GM23338 (cell line): Measurements from ENCODE around the gene EDN1. TPM values are rescaled to one million over a fixed set of nuclear protein-coding genes. Genes with fewer than 3 reads are reported as not detected.
A peak's percentile ranks its signal among the peaks of the same experiment; 100 is the strongest.

Source experiments
- ATAC-seq: fragments of 200-7000 bp; cut with Tn5 transposase; 3 replicates; pipeline ENCODE4 v1.9.1; 2020
- DNase-seq: peaks from one replicate; pipeline ENCODE4 v3.0.0-alpha.2; 2015; ENCODE audit warnings: low spot score
- H2AFZ ChIP-seq: fragments of 200-600 bp; sonication (generic); 2 replicates; pipeline ENCODE4 v1.8.0; 2016; ENCODE audit warnings: antibody characterized with exemption, mild to moderate bottlenecking, moderate library complexity
- H3F3A ChIP-seq: fragments of 200-600 bp; sonication (generic); replicated peaks from 2 replicates; pipeline ENCODE4 v1.8.0; 2017; ENCODE audit warnings: antibody characterized with exemption, mixed run types, low read depth
- H3K27ac ChIP-seq: fragments of 200-600 bp; sonication (generic); 2 replicates; pipeline ENCODE4 v1.6.1; 2016; ENCODE audit warnings: low read depth
- H3K27me3 ChIP-seq: fragments of 200-600 bp; sonication (generic); 2 replicates; pipeline ENCODE4 v1.8.0; 2016; ENCODE audit warnings: mild to moderate bottlenecking, mixed run types, moderate library complexity; ENCODE audit not compliant: insufficient read depth
- H3K36me3 ChIP-seq: fragments of 200-600 bp; sonication (generic); 2 replicates; pipeline ENCODE4 v1.8.0; 2016; ENCODE audit warnings: mild to moderate bottlenecking; ENCODE audit not compliant: insufficient read depth
- H3K4me1 ChIP-seq: fragments of 200-600 bp; sonication (generic); 2 replicates; pipeline ENCODE4 v1.8.0; 2016; ENCODE audit warnings: mild to moderate bottlenecking, moderate library complexity; ENCODE audit not compliant: insufficient read depth
- H3K4me2 ChIP-seq: fragments of 200-600 bp; sonication (generic); 2 replicates; pipeline ENCODE4 v1.7.1; 2017; ENCODE audit warnings: mixed run types
- H3K4me3 ChIP-seq: fragments of 200-600 bp; sonication (generic); 2 replicates; pipeline ENCODE4 v1.6.1; 2016; ENCODE audit warnings: mixed run types
- H3K79me2 ChIP-seq: fragments of 200-600 bp; sonication (generic); replicated peaks from 2 replicates; pipeline ENCODE4 v1.8.0; 2017; ENCODE audit warnings: mild to moderate bottlenecking; ENCODE audit not compliant: insufficient read depth
- H3K9me2 ChIP-seq: fragments of 200-600 bp; sonication (generic); 2 replicates; pipeline ENCODE4 v1.8.0; 2017; ENCODE audit not compliant: insufficient read depth
- H4K20me1 ChIP-seq: fragments of 200-600 bp; sonication (generic); replicated peaks from 2 replicates; pipeline ENCODE4 v1.8.0; 2017; ENCODE audit warnings: mild to moderate bottlenecking; ENCODE audit not compliant: insufficient read depth
- H3K27ac Mint-ChIP-seq: 2 replicates; pipeline ENCODE4 v1.8.0; 2020; ENCODE audit warnings: inconsistent platforms, mild to moderate bottlenecking, moderate library complexity, mixed read lengths
- H3K27me3 Mint-ChIP-seq: 3 replicates; pipeline ENCODE4 v1.8.0; 2022; ENCODE audit warnings: low read depth, mild to moderate bottlenecking, moderate library complexity, mixed read lengths, inconsistent platforms; ENCODE audit not compliant: insufficient read depth, poor library complexity
- H3K36me3 Mint-ChIP-seq: 3 replicates; pipeline ENCODE4 v1.8.0; 2021; ENCODE audit warnings: low read depth, mild to moderate bottlenecking, inconsistent platforms, moderate library complexity, mixed read lengths
- H3K4me1 Mint-ChIP-seq: 3 replicates; pipeline ENCODE4 v1.8.0; 2020; ENCODE audit warnings: mild to moderate bottlenecking, inconsistent platforms, mixed read lengths
- H3K4me3 Mint-ChIP-seq: 3 replicates; pipeline ENCODE4 v1.8.0; 2021; ENCODE audit warnings: moderate library complexity, mild to moderate bottlenecking, inconsistent platforms, mixed read lengths
- H3K9me3 Mint-ChIP-seq: 3 replicates; pipeline ENCODE4 v1.8.0; 2020; ENCODE audit warnings: moderate library complexity, mild to moderate bottlenecking, inconsistent platforms, mixed read lengths
- EZH2 ChIP-seq: fragments of 200-600 bp; sonication (generic); IDR thresholded peaks from one replicate; pipeline ENCODE4 v1.8.0; 2017; ENCODE audit warnings: antibody characterized with exemption, mild to moderate bottlenecking, low read depth; ENCODE audit not compliant: unreplicated experiment
- EZH2phosphoT487 ChIP-seq: fragments of 200-600 bp; sonication (generic); IDR thresholded peaks from one replicate; pipeline ENCODE4 v1.8.1; 2018; ENCODE audit warnings: antibody characterized with exemption; ENCODE audit not compliant: unreplicated experiment
- JUNB ChIP-seq: IDR thresholded peaks from one replicate; pipeline ENCODE4 v1.6.1; 2016; ENCODE audit warnings: antibody characterized with exemption; ENCODE audit not compliant: unreplicated experiment
- NANOG ChIP-seq: IDR thresholded peaks from 2 replicates; pipeline ENCODE4 v1.6.1; 2016; ENCODE audit warnings: antibody characterized with exemption, borderline replicate concordance
- POLR2AphosphoS5 ChIP-seq: IDR thresholded peaks from 2 replicates; pipeline ENCODE4 v1.6.1; 2016; ENCODE audit warnings: antibody characterized with exemption, low read depth
- STAT1 ChIP-seq: IDR thresholded peaks from one replicate; pipeline ENCODE4 v1.6.1; 2016; ENCODE audit warnings: antibody characterized with exemption; ENCODE audit not compliant: unreplicated experiment
- ZNF114 ChIP-seq: fragments of 250-450 bp; sonication (Bioruptor Pico); IDR thresholded peaks from 2 replicates; pipeline ENCODE4 v1.5.0; 2020; ENCODE audit warnings: mild to moderate bottlenecking, moderate library complexity
- ZNF331 ChIP-seq: fragments of 250-450 bp; sonication (Bioruptor Pico); IDR thresholded peaks from 2 replicates; pipeline ENCODE4 v1.5.0; 2020; ENCODE audit warnings: low read depth, mild to moderate bottlenecking, moderate library complexity
- ZNF462 ChIP-seq: fragments of 250-450 bp; sonication (Bioruptor Pico); IDR thresholded peaks from 2 replicates; pipeline ENCODE4 v1.5.0; 2020; ENCODE audit warnings: mild to moderate bottlenecking, moderate library complexity
- polyA plus RNA-seq: library from polyadenylated mRNA; unstranded; fragments of >200 nt; fragmentation: Nextera tagmentation; extraction: Ambion mirVana; gene quantifications from 2 replicates; pipeline ENCODE4 v1.2.1, GENCODE V29; 2016
- total RNA-seq: library from RNA; depleted of rRNA; stranded (reverse); fragments of >200 nt; shearing (Covaris generic); gene quantifications from 2 replicates; pipeline ENCODE4 v1.2.3, GENCODE V29; 2014

EDN1 gene
- total and polyA plus RNA-seq, 2 experiments from 2014 or later, result 0.80 to 1.2 TPM

DNA sequence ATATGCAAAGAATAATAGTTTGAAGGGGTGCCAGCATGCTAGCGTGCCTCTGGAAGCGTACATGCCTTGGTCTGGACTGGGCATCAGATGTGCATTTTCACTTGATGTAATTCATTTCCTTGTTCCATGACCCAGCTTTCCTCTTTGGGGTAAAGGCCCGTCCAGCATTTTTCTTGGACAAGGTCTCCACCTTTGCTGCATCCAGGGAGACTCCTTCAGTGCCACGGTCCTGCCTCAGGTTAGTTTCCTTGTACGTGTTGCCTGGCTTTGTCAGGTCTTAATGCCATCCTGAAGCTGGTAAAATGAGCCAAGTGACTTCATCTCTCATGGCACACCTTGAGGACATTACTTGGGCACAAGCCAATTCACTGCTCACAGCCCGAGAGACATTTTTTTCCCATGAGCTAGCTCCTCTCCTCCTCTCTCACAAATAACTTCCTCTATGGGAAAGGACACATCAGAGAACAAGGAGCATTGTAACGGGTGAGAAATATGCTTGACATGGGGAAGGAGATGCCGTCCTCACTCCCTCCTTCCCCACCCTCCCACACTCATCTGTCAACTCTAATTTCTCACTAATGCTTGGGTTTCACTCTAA is 23.9 kb downstream of the EDN1 start:
- no peak for TF ChIP-seq EZH2phosphoT487
- TF ChIP-seq POLR2AphosphoS5, result no peak
- TF ChIP-seq NANOG, result no peak
- TF ChIP-seq STAT1, result no peak
- TF ChIP-seq ZNF114 (CRISPR knock-in tag), result no peak
- TF ChIP-seq EZH2, result no peak
- no peak for TF ChIP-seq ZNF331
- no peak for TF ChIP-seq JUNB
- no peak for TF ChIP-seq ZNF462
- peaks cover 8% of the 10 kb centered on the region; the same call in 1 of the 2 replicates for H3K9me2 ChIP-seq
- H3K4me3 Mint-ChIP-seq, result no peak overlapping the region
- H3K79me2 ChIP-seq, result no peaks in the 10 kb centered on the region
- no peak for ATAC-seq
- H2AFZ ChIP-seq, result peak overlapping the region; percentile 59; the same call in 1 of the 2 replicates
- no peaks in the 10 kb centered on the region for H3K27me3 ChIP-seq
- H3K4me2 ChIP-seq, result no peak overlapping the region
- H3K4me1 ChIP-seq, result no peaks in the 10 kb centered on the region
- H3K36me3 Mint-ChIP-seq, result peaks cover 10% of the 10 kb centered on the region
- no peak overlapping the region for H3K27ac Mint-ChIP-seq
- H3K27me3 Mint-ChIP-seq, result no peaks in the 10 kb centered on the region
- no peak overlapping the region for H3K27ac ChIP-seq
- peaks cover 10% of the 10 kb centered on the region for H3K9me3 Mint-ChIP-seq
- H3F3A ChIP-seq, result no peaks in the 10 kb centered on the region
- no peak for DNase-seq
- H3K4me1 Mint-ChIP-seq, result no peaks in the 10 kb centered on the region
- H4K20me1 ChIP-seq, result no peaks in the 10 kb centered on the region
- H3K4me3 ChIP-seq, result no peak overlapping the region
- H3K36me3 ChIP-seq, result 0 out of 2 replicates have a peak, but pooled peaks cover 6% of the 10 kb centered on the region
